ENCODE data around the gene MYPN.
A peak's percentile ranks its signal among the peaks of the same experiment; 100 is the strongest.

Gene MYPN

GRCh38 chr10:68109331-68109730 is at the start of gene MYPN:
Gene MYPN (plus strand): TSS chr10:68109488. CDS start chr10:68121439, 11,951 bp downstream.
- H3K4me1 Mint-ChIP-seq = peaks cover 19% of the 10 kb centered on the region

DNA sequence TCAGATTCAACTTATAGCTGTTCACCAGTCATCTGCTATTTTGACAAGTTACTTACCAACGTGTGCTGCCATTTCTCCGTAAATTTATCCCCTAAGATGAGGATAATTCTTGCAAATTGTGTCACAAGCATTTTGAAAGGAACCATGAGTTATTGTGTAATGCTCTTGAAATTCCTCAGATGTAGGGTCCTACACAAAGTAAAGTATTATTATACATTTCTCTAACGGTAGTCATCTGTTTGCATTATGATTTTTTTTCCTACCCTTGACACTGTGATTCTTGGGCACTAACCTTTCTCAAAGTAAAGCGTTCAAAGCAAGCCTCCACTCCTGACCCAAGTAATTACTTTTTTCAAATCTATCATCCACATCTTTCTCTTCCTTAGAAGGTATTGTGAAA is 42.3 kb upstream of the MYPN start:
- H3K27me3 Mint-ChIP-seq (ENCODE audit: low read depth, poor library complexity) = peaks cover 2% of the 10 kb centered on the region
- H3K4me3 Mint-ChIP-seq = no peak overlapping the region
- H3K27ac Mint-ChIP-seq = no peak overlapping the region
- H3K36me3 Mint-ChIP-seq (ENCODE audit: low read depth) = peaks cover 62% of the 10 kb centered on the region
- no peak for DNase-seq
- H3K9me3 Mint-ChIP-seq = no peaks in the 10 kb centered on the region
- H3K4me1 Mint-ChIP-seq = peaks cover 14% of the 10 kb centered on the region
- no peak for TF ChIP-seq CTCF (IDR thresholded peaks at IDR 0.05)

More at GRCh38 chr10:68109331-68109730, at the start of gene MYPN:
- Mint-ChIP-seq H3K9me3 (no peaks in the 10 kb centered on the region), H3K27ac (no peak within 1 kb of the TSS), H3K27me3 (ENCODE audit: low read depth, poor library complexity) (peaks cover 3% of the 10 kb centered on the region), H3K36me3 (ENCODE audit: low read depth) (no peaks in the 10 kb centered on the region), H3K4me3 (no peak within 1 kb of the TSS)
- TF ChIP-seq CTCF (IDR thresholded peaks at IDR 0.05) = no peak
- no peak for DNase-seq

- no peak for DNase-seq
- Mint-ChIP-seq H3K27ac (no peak overlapping the region), H3K4me1 (peaks cover 19% of the 10 kb centered on the region), H3K9me3 (no peaks in the 10 kb centered on the region), H3K36me3 (ENCODE audit: low read depth) (peaks cover 60% of the 10 kb centered on the region), H3K4me3 (no peak overlapping the region), H3K27me3 (ENCODE audit: low read depth, poor library complexity) (peaks cover 2% of the 10 kb centered on the region)
- no peak for TF ChIP-seq CTCF (IDR thresholded peaks at IDR 0.05)
These were observed 41.8 kb upstream of the MYPN start for GRCh38 chr10:68067508-68067907.

GRCh38 chr10:68073631-68074030 is 35.7 kb upstream of the MYPN start:
- Mint-ChIP-seq H3K9me3 (no peaks in the 10 kb centered on the region), H3K4me1 (peaks cover 36% of the 10 kb centered on the region), H3K27ac (peak overlapping the region; percentile 75), H3K4me3 (peak overlapping the region; percentile 96), H3K27me3 (ENCODE audit: low read depth, poor library complexity) (peaks cover 2% of the 10 kb centered on the region), H3K36me3 (ENCODE audit: low read depth) (peaks cover 21% of the 10 kb centered on the region)
- TF ChIP-seq CTCF (IDR thresholded peaks at IDR 0.05) = no peak
- no peak for DNase-seq

GRCh38 chr10:68074031-68074774 is 35.1 kb upstream of the MYPN start:
- peaks cover 16% of the 10 kb centered on the region for H3K36me3 Mint-ChIP-seq (ENCODE audit: low read depth)
- no peak for TF ChIP-seq CTCF (IDR thresholded peaks at IDR 0.05)
- no peaks in the 10 kb centered on the region for H3K9me3 Mint-ChIP-seq
- peaks cover 36% of the 10 kb centered on the region for H3K4me1 Mint-ChIP-seq
- H3K27me3 Mint-ChIP-seq (ENCODE audit: low read depth, poor library complexity) = peaks cover 2% of the 10 kb centered on the region
- peak overlapping the region; percentile 96 for H3K4me3 Mint-ChIP-seq
- H3K27ac Mint-ChIP-seq = peak overlapping the region; percentile 75
- DNase-seq = no peak

All from nephron progenitor cell (in vitro differentiated cells).